Endothelial cell of umbilical vein (primary cell): Measurements from ENCODE around the gene HOXB5. TPM values are rescaled to one million over a fixed set of nuclear protein-coding genes. Genes with fewer than 3 reads are reported as not detected.

Experiments used
- BruUV-seq: library from RNA; stranded (reverse); fragments of 400-500 nt; replicated peaks from 2 replicates; lab custom pipeline; 2021; lab: Mats Ljungman, UMichigan
- CTCF ChIA-PET: fragments of 300-600, 350-600 bp; sonication (Branson Sonifier 250); formaldehyde crosslinking; loops from one replicate; lab custom pipeline; 2021; ENCODE audit warnings: antibody characterized with exemption, inconsistent platforms; lab: Charles Lee
- POLR2A ChIA-PET: fragments of 300-600, 350-600 bp; sonication (Branson Sonifier 250); formaldehyde crosslinking; loops from one replicate; lab custom pipeline; 2021; ENCODE audit warnings: antibody characterized with exemption, inconsistent platforms; lab: Charles Lee
- DNase-seq: peaks from one replicate; pipeline ENCODE4 v3.0.0-alpha.2; 2011; ENCODE audit warnings: low read depth, low spot score
- FAIRE-seq: peaks from 2 replicates; lab custom pipeline; 2011; peaks lifted over from hg19 to GRCh38; lab: Jason Lieb, UNC
- H2AFZ ChIP-seq: 2 replicates; pipeline ENCODE4 v1.6.0; 2012; ENCODE audit warnings: low read depth, low read length, control low read depth, inconsistent platforms
- H3K27ac ChIP-seq: 2 replicates; pipeline ENCODE4 v1.5.1; 2011; ENCODE audit warnings: low read depth, mild to moderate bottlenecking, control low read depth, low read length, moderate library complexity; ENCODE audit not compliant: insufficient read depth
- H3K27me3 ChIP-seq, 2 experiments: 2 replicates each; pipeline versions ENCODE4 v1.6.0 to v1.6.1; 2011; ENCODE audit warnings: low read length in 2 of 2, mixed read lengths in 1 of 2; ENCODE audit not compliant: control insufficient read depth in 2 of 2, insufficient read depth in 2 of 2
- H3K36me3 ChIP-seq, 2 experiments: 2 replicates in 1 of 2; 3 replicates in 1 of 2; pipeline ENCODE4 v1.5.1; 2011; ENCODE audit warnings: low read length in 2 of 2, mild to moderate bottlenecking in 1 of 2, moderate library complexity in 1 of 2; ENCODE audit not compliant: control insufficient read depth in 2 of 2, insufficient read depth in 2 of 2; ENCODE audit errors: extremely low read depth in 1 of 2
- H3K4me1 ChIP-seq: 3 replicates; pipeline ENCODE4 v1.5.1; 2011; ENCODE audit warnings: mild to moderate bottlenecking, low read length; ENCODE audit not compliant: control insufficient read depth, insufficient read depth; ENCODE audit errors: extremely low read depth
- H3K4me2 ChIP-seq: 2 replicates; pipeline ENCODE4 v1.6.1; 2011; ENCODE audit warnings: low read length, control low read depth, mixed read lengths; ENCODE audit not compliant: insufficient read depth
- H3K4me3 ChIP-seq, 3 experiments: fragments of 200-600 bp in 1 of 3; sonication (generic), shearing (Covaris generic) in 1 of 3; replicated peaks in 1 of 3; 2 replicates each; pipeline ENCODE4 v1.5.1; 2011 to 2016; ENCODE audit warnings: control low read depth in 3 of 3, low read length in 3 of 3, mild to moderate bottlenecking in 2 of 3, inconsistent platforms in 1 of 3, low read depth in 1 of 3, moderate library complexity in 1 of 3; ENCODE audit not compliant: insufficient read depth in 1 of 3
- H3K79me2 ChIP-seq: 2 replicates; pipeline ENCODE4 v1.6.0; 2012; ENCODE audit warnings: low read length, inconsistent platforms; ENCODE audit not compliant: control insufficient read depth, insufficient read depth
- H3K9ac ChIP-seq: replicated peaks from 2 replicates; pipeline ENCODE3; 2011; ENCODE audit warnings: low read length, control low read depth; ENCODE audit not compliant: insufficient read depth; ENCODE audit errors: extremely low read depth
- H3K9me1 ChIP-seq: replicated peaks from 3 replicates; pipeline ENCODE4 v1.6.0; 2011; ENCODE audit warnings: mild to moderate bottlenecking, low read length; ENCODE audit not compliant: control insufficient read depth, insufficient read depth; ENCODE audit errors: extremely low read depth
- H3K9me3 ChIP-seq: replicated peaks from 2 replicates; pipeline ENCODE4 v1.5.1; 2012; ENCODE audit warnings: low read length, inconsistent platforms; ENCODE audit not compliant: control insufficient read depth, insufficient read depth
- H4K20me1 ChIP-seq: replicated peaks from 2 replicates; pipeline ENCODE3; 2011; ENCODE audit warnings: mild to moderate bottlenecking, low read length; ENCODE audit not compliant: control insufficient read depth, insufficient read depth; ENCODE audit errors: extremely low read depth
- CTCF ChIP-seq, 2 donors: IDR thresholded peaks; 1 replicate in 1 of 2; 2 replicates in 1 of 2; pipeline ENCODE4 v1.5.1; 2011; ENCODE audit warnings: low read length in 2 of 2, mild to moderate bottlenecking in 2 of 2, moderate library complexity in 2 of 2, control low read depth in 1 of 2, inconsistent platforms in 1 of 2, low read depth in 1 of 2; ENCODE audit not compliant: insufficient read depth in 1 of 2; ENCODE audit errors: extremely low read depth in 1 of 2
- GATA2 ChIP-seq: IDR thresholded peaks from 2 replicates; pipeline ENCODE4 v1.7.0; 2011; ENCODE audit warnings: low read depth, mild to moderate bottlenecking, moderate library complexity, mixed read lengths, low read length; ENCODE audit not compliant: insufficient read length, insufficient read depth
- JUN ChIP-seq: IDR thresholded peaks from 2 replicates; pipeline ENCODE4 v1.6.1; 2011; ENCODE audit warnings: borderline replicate concordance, low read depth; ENCODE audit not compliant: insufficient read length, insufficient read depth
- MAX ChIP-seq: IDR thresholded peaks from 2 replicates; pipeline ENCODE4 v1.6.1; 2011; ENCODE audit not compliant: insufficient read depth, insufficient read length
- MYC ChIP-seq: IDR thresholded peaks from one replicate; pipeline ENCODE4 v1.6.1; 2011; ENCODE audit warnings: mild to moderate bottlenecking, low read depth, low read length
- POLR2A ChIP-seq: IDR thresholded peaks from 2 replicates; pipeline ENCODE4 v1.6.1; 2012; ENCODE audit warnings: low read depth, mild to moderate bottlenecking, control low read depth, low read length
- POLR2AphosphoS5 ChIP-seq: IDR thresholded peaks from 2 replicates; pipeline ENCODE4 v1.6.1; 2012; ENCODE audit warnings: low read depth, mild to moderate bottlenecking, control low read depth, low read length, moderate library complexity; ENCODE audit not compliant: insufficient read depth
- dilution Hi-C: fragments of 300-500 bp; cut with MboI; formaldehyde crosslinking; loops from one replicate; pipeline ENCODE4 v1.15.0; 2019; ENCODE audit warnings: low sequenced_read_pairs; ENCODE audit not compliant: extremely low pct_ligation_motif_present
- intact Hi-C: fragments of 100-400 bp; cut with micrococcal nuclease; formaldehyde crosslinking; loops from one replicate; pipeline ENCODE4 v1.10.0; 2022
- polyA plus RNA-seq, 4 experiments: library from polyadenylated mRNA; depleted of rRNA in 3 of 4; stranded (reverse) in 3 of 4; unstranded in 1 of 4; fragments of >200 nt; gene quantifications; 2 replicates each; pipeline versions ENCODE4 v1.2.1 to v1.2.3, GENCODE V29; 2011 to 2012; ENCODE audit warnings: missing spikeins in 1 of 4
- total RNA-seq: library from RNA; stranded (reverse); gene quantifications from 2 replicates; pipeline ENCODE4 v1.2.3, GENCODE V29; 2021

Gene HOXB5
- total and polyA plus RNA-seq, 2 donors (not counting 3 experiments of a cell fraction or from before 2014, with no cell fraction given): 2.0 to 8.5 TPM

GRCh38 chr17:48605409-48605919 is 11.9 kb upstream of the HOXB5 start:
- Histone ChIP-seq H3K4me1 (peaks cover 30% of the 10 kb centered on the region), H3K79me2 (peaks cover 55% of the 10 kb centered on the region), H3K9me1 (no peaks in the 10 kb centered on the region), H3K27me3 (no peaks in the 10 kb centered on the region), H4K20me1 (no peaks in the 10 kb centered on the region), H3K27ac (peak overlapping the region; percentile 54), H3K36me3 (no peaks in the 10 kb centered on the region), H3K9me3 (no peaks in the 10 kb centered on the region), H3K4me3 (peak overlapping the region in 2 of 3 experiments; percentile 47 to 97), H3K9ac (peak overlapping the region; percentile 87), H2AFZ (peak overlapping the region; percentile 77), H3K4me2 (peak overlapping the region; percentile 95)
- FAIRE-seq: peak; percentile 65
- dilution Hi-C loops (no loop called here), intact Hi-C loops (no loop called here)
- DNase-seq: no peak
- ChIA-PET CTCF (interaction anchor here (1.3 to 2.0 kb wide), 2 partner anchors 344 to 580 kb away, joined by 3 to 4 read pairs; no protein-coding TSS in a partner anchor), POLR2A (interaction anchor here (0.6 to 1.0 kb wide), 2 partner anchors 9 to 236 kb away, joined by 4 to 7 read pairs; partner anchors contain the start of gene HOXB8)
- TF ChIP-seq POLR2A (no peak), GATA2 (no peak), CTCF (IDR thresholded peaks at IDR 0.05; ENCODE audit: extremely low read depth in 1 of 2, insufficient read depth in 1 of 2, low read depth in 1 of 2, low read length in 2 of 2) (no peak)
- no TSS peak for BruUV-seq

- DNase-seq: peak; percentile 80
- Histone ChIP-seq H3K79me2 (peaks cover 57% of the 10 kb centered on the region), H3K4me2 (peak within 1 kb of the TSS; percentile 95), H3K4me1 (peaks cover 30% of the 10 kb centered on the region), H3K9me1 (no peaks in the 10 kb centered on the region), H3K4me3 (peak within 1 kb of the TSS; percentile 47 to 97 (median 86)), H4K20me1 (no peaks in the 10 kb centered on the region), H2AFZ (peak within 1 kb of the TSS; percentile 77), H3K27me3 (no peaks in the 10 kb centered on the region), H3K9ac (peak within 1 kb of the TSS; percentile 87), H3K36me3 (no peaks in the 10 kb centered on the region), H3K27ac (peak within 1 kb of the TSS; percentile 54), H3K9me3 (no peaks in the 10 kb centered on the region)
- dilution Hi-C loops (no loop called here), intact Hi-C loops (loop anchor here (1.0 kb wide), 1 partner anchor 7 kb away; no protein-coding TSS in a partner anchor)
- CTCF ChIA-PET: interaction anchor here (2.0 kb wide), 1 partner anchor 580 kb away, joined by 4 read pairs; no protein-coding TSS in a partner anchor
- POLR2A ChIA-PET: interaction anchor here (0.6 to 1.0 kb wide), 2 partner anchors 10 to 237 kb away, joined by 4 to 7 read pairs; partner anchors contain the start of gene HOXB8
- no TSS peak for BruUV-seq
- peak; percentile 46 for TF ChIP-seq MAX
- TF ChIP-seq MYC: no peak
- TF ChIP-seq POLR2AphosphoS5: peak; percentile 66
- peak; percentile 90 for TF ChIP-seq POLR2A
- no peak for TF ChIP-seq JUN
- peak; percentile 97 for FAIRE-seq
Measured at GRCh38 chr17:48604770-48605329, 11.3 kb upstream of the HOXB5 start, which contains the start of gene HOXB6. Gene HOXB6 (minus strand): TSS chr17:48604986. CDS start chr17:48598150, 6,836 bp downstream.
